Neural cell (in vitro differentiated cells): Measurements from ENCODE around the gene DPP10. TPM values are rescaled to one million over a fixed set of nuclear protein-coding genes. Genes with fewer than 3 reads are reported as not detected.

Source experiments
- H2AFZ ChIP-seq: fragments of 200-600, 300-800 bp; sonication (generic), shearing (Covaris generic); 2 replicates; pipeline ENCODE4 v1.6.0; 2014; ENCODE audit warnings: low read depth, mild to moderate bottlenecking, antibody characterized with exemption, low read length, moderate library complexity
- H3F3A ChIP-seq: fragments of 200-600 bp; shearing (Covaris generic); 2 replicates; pipeline ENCODE4 v1.6.1; 2016; ENCODE audit warnings: mild to moderate bottlenecking, moderate library complexity, mixed read lengths, antibody characterized with exemption, low read length; ENCODE audit not compliant: insufficient read depth, poor library complexity, severe bottlenecking
- H3K27ac ChIP-seq: fragments of 200-600, 300-800 bp; sonication (generic), shearing (Covaris generic); 2 replicates; pipeline ENCODE4 v1.5.1; 2014; ENCODE audit warnings: mild to moderate bottlenecking, low read length, moderate library complexity
- H3K27me3 ChIP-seq: fragments of 300-800, 200-600 bp; sonication (generic), shearing (Covaris generic); 2 replicates; pipeline ENCODE4 v1.6.0; 2014; ENCODE audit warnings: mild to moderate bottlenecking, low read depth, low read length, moderate library complexity; ENCODE audit not compliant: insufficient read depth
- H3K36me3 ChIP-seq: fragments of 300-800, 200-600 bp; sonication (generic), shearing (Covaris generic); 2 replicates; pipeline ENCODE4 v1.5.1; 2014; ENCODE audit warnings: mild to moderate bottlenecking, antibody characterized with exemption, low read length, moderate library complexity; ENCODE audit not compliant: insufficient read depth
- H3K4me2 ChIP-seq: fragments of 300-800, 200-600 bp; sonication (generic), shearing (Covaris generic); 2 replicates; pipeline ENCODE4 v1.6.0; 2014; ENCODE audit warnings: mild to moderate bottlenecking, low read length
- H3K4me3 ChIP-seq: fragments of 300-800, 200-600 bp; sonication (generic), shearing (Covaris generic); 2 replicates; pipeline ENCODE4 v1.5.1; 2014; ENCODE audit warnings: mild to moderate bottlenecking, low read length, moderate library complexity
- H3K79me2 ChIP-seq: fragments of 200-600 bp; shearing (Covaris generic); replicated peaks from 2 replicates; pipeline ENCODE4 v1.6.0; 2014; ENCODE audit warnings: mild to moderate bottlenecking, low read length, moderate library complexity; ENCODE audit not compliant: insufficient read depth
- H3K9ac ChIP-seq: fragments of 300-800, 200-600 bp; sonication (generic), shearing (Covaris generic); 2 replicates; pipeline ENCODE4 v1.6.1; 2016; ENCODE audit warnings: mild to moderate bottlenecking, low read length, mixed read lengths
- H3K9me2 ChIP-seq: fragments of 200-600 bp; shearing (Covaris generic); 2 replicates; pipeline ENCODE4 v1.6.1; 2016; ENCODE audit warnings: mild to moderate bottlenecking, low read length, mixed read lengths; ENCODE audit not compliant: insufficient read depth
- H3K9me3 ChIP-seq: fragments of 200-600, 300-800 bp; sonication (generic), shearing (Covaris generic); 2 replicates; pipeline ENCODE4 v1.6.1; 2016; ENCODE audit warnings: mild to moderate bottlenecking, mixed run types, low read length, moderate library complexity, mixed read lengths
- H4K20me1 ChIP-seq: fragments of 200-600 bp; shearing (Covaris generic); 2 replicates; pipeline ENCODE4 v1.6.1; 2016; ENCODE audit warnings: mild to moderate bottlenecking, mixed run types; ENCODE audit not compliant: insufficient read depth
- EP300 ChIP-seq: fragments of 450-650 bp; conservative IDR thresholded peaks from 2 replicates; pipeline ENCODE4 v1.6.1; 2014; ENCODE audit warnings: antibody characterized with exemption, mild to moderate bottlenecking, moderate library complexity; ENCODE audit not compliant: poor library complexity, severe bottlenecking
- EZH2 ChIP-seq: fragments of 200-600, 300-800 bp; shearing (Covaris generic), sonication (generic); IDR thresholded peaks from 2 replicates; pipeline ENCODE4 v1.6.1; 2014; ENCODE audit warnings: antibody characterized with exemption, low read length, borderline replicate concordance, mild to moderate bottlenecking; ENCODE audit not compliant: insufficient read depth, poor library complexity, severe bottlenecking
- MXI1 ChIP-seq: fragments of 450-650 bp; conservative IDR thresholded peaks from 2 replicates; pipeline ENCODE4 v1.6.1; 2014; ENCODE audit warnings: antibody characterized with exemption, mild to moderate bottlenecking; ENCODE audit not compliant: poor library complexity, severe bottlenecking
- POLR2AphosphoS5 ChIP-seq: IDR thresholded peaks from 2 replicates; pipeline ENCODE4 v1.6.1; 2012
- RAD21 ChIP-seq: fragments of 450-650 bp; conservative IDR thresholded peaks from 2 replicates; pipeline ENCODE4 v1.6.1; 2014; ENCODE audit warnings: antibody characterized with exemption, mild to moderate bottlenecking, moderate library complexity
- SMC3 ChIP-seq: fragments of 450-650 bp; conservative IDR thresholded peaks from 2 replicates; pipeline ENCODE4 v1.6.1; 2014; ENCODE audit warnings: antibody characterized with exemption, mild to moderate bottlenecking, moderate library complexity; ENCODE audit not compliant: poor library complexity
- TAF1 ChIP-seq: IDR thresholded peaks from 2 replicates; pipeline ENCODE4 v1.6.1; 2012; ENCODE audit warnings: low read depth
- polyA plus RNA-seq: library from polyadenylated mRNA; depleted of rRNA; stranded (reverse); fragments of >200 nt; gene quantifications from 2 replicates; pipeline ENCODE4 v1.2.3, GENCODE V29; 2014
- TF ChIP-seq, protein P1 (sequence below): fragments of 450-650 bp; IDR thresholded peaks from 2 replicates; pipeline ENCODE4 v1.5.1; 2014; ENCODE audit warnings: antibody characterized with exemption, mild to moderate bottlenecking, moderate library complexity; ENCODE audit not compliant: poor library complexity, severe bottlenecking
- TF ChIP-seq, protein P2 (sequence below): IDR thresholded peaks from 2 replicates; pipeline ENCODE4 v1.6.1; 2012; ENCODE audit warnings: borderline replicate concordance

The DPP10 gene
- polyA plus RNA-seq, 1 donor from 2014 or later: 13.9 TPM

DNA sequence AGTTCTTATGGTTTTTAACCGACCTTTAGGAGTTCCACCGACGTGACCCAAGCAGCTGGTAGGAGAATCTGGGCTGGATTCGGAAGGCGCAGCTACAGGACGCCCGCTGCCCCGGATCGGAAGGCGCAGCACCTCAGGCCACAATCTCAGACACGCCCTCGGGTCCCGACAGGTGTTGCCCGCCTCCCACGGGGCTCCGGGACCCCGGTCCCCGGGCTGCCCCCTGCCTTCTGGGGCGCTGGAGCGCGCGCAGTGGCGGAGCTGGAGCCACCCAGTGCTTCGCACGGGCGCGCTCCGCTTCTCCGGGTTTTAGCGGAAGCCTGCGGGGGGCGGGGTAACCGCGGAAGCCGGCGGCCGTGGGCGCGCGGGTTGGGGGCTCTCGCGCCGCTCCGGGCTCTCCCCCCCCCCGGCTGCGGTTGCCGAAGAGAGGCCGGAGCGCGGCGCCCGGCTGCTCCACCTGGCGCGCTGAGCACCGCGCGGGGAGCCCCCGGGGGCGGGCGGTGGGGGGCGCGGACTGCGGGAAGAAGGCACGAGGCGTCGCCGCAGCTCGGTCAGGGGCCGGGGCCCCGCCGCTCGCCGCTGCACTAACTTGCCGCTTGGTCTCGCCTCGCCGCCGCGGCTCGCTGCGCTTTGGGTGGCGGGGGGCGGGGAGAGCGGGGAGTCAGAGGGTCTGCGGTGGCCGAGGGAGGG is 718.8 kb downstream of the DPP10 start:
- Histone ChIP-seq H3F3A (no peaks in the 10 kb centered on the region), H3K27ac (no peak overlapping the region), H3K9me3 (no peaks in the 10 kb centered on the region), H3K79me2 (no peaks in the 10 kb centered on the region), H3K9ac (peak overlapping the region; percentile 61), H3K36me3 (no peaks in the 10 kb centered on the region), H3K27me3 (peaks cover 17% of the 10 kb centered on the region), H3K4me3 (peak overlapping the region; percentile 71), H4K20me1 (no peaks in the 10 kb centered on the region), H2AFZ (no peak overlapping the region), H3K4me2 (no peak overlapping the region), H3K9me2 (no peaks in the 10 kb centered on the region)
- TF ChIP-seq EZH2: no peak
- no peak for TF ChIP-seq TAF1
- no peak for TF ChIP-seq POLR2AphosphoS5
- TF ChIP-seq EP300: peak; percentile 32
- TF ChIP-seq, protein P1, sequence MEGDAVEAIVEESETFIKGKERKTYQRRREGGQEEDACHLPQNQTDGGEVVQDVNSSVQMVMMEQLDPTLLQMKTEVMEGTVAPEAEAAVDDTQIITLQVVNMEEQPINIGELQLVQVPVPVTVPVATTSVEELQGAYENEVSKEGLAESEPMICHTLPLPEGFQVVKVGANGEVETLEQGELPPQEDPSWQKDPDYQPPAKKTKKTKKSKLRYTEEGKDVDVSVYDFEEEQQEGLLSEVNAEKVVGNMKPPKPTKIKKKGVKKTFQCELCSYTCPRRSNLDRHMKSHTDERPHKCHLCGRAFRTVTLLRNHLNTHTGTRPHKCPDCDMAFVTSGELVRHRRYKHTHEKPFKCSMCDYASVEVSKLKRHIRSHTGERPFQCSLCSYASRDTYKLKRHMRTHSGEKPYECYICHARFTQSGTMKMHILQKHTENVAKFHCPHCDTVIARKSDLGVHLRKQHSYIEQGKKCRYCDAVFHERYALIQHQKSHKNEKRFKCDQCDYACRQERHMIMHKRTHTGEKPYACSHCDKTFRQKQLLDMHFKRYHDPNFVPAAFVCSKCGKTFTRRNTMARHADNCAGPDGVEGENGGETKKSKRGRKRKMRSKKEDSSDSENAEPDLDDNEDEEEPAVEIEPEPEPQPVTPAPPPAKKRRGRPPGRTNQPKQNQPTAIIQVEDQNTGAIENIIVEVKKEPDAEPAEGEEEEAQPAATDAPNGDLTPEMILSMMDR: peak; percentile 25
- peak; percentile 35 for TF ChIP-seq RAD21
- peak; percentile 52 for TF ChIP-seq SMC3
- TF ChIP-seq, protein P2, sequence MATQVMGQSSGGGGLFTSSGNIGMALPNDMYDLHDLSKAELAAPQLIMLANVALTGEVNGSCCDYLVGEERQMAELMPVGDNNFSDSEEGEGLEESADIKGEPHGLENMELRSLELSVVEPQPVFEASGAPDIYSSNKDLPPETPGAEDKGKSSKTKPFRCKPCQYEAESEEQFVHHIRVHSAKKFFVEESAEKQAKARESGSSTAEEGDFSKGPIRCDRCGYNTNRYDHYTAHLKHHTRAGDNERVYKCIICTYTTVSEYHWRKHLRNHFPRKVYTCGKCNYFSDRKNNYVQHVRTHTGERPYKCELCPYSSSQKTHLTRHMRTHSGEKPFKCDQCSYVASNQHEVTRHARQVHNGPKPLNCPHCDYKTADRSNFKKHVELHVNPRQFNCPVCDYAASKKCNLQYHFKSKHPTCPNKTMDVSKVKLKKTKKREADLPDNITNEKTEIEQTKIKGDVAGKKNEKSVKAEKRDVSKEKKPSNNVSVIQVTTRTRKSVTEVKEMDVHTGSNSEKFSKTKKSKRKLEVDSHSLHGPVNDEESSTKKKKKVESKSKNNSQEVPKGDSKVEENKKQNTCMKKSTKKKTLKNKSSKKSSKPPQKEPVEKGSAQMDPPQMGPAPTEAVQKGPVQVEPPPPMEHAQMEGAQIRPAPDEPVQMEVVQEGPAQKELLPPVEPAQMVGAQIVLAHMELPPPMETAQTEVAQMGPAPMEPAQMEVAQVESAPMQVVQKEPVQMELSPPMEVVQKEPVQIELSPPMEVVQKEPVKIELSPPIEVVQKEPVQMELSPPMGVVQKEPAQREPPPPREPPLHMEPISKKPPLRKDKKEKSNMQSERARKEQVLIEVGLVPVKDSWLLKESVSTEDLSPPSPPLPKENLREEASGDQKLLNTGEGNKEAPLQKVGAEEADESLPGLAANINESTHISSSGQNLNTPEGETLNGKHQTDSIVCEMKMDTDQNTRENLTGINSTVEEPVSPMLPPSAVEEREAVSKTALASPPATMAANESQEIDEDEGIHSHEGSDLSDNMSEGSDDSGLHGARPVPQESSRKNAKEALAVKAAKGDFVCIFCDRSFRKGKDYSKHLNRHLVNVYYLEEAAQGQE: no peak
- no peak for TF ChIP-seq MXI1

DNA sequence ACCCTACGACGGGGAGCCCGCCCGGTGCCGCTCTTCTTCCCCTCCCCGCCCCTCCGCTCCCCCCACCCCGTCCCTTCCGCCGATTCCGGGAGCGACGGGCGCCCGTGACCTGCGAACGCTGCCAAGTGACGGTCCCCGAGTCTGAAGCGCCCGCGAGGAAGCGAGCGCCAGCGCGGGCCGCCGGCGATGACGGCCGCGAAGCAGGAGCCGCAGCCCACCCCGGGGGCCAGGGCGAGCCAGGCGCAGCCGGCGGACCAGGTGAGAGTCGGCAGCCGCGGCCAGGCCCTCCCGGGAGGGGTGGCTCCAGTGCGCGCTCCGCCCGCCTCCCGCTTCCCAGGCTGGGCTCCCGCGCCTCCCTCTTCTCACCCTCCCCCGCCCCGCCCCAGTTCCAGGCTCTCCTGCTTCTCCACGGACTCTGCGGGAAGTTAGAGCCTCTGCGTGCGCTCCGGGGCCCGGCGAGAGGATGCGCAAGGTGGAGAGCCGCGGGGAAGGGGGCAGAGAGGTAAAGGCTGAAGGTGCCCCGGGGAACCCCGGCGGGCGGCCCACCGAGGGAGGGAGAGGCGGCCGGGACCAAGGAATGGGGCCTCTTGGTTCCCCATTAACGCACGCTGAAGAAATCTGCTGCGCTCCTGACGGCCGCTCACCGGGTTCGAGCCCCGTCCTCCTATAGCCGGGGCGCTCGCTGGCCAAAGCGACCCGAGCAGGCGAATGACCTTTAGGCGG is 719.5 kb downstream of the DPP10 start:
- no peak overlapping the region for H3K4me2 ChIP-seq
- no peaks in the 10 kb centered on the region for H3F3A ChIP-seq
- H3K27ac ChIP-seq: no peak overlapping the region
- no peak for TF ChIP-seq EP300
- TF ChIP-seq POLR2AphosphoS5: no peak
- no peak for TF ChIP-seq MXI1
- TF ChIP-seq, protein P2: no peak
- TF ChIP-seq EZH2: no peak
- TF ChIP-seq, protein P1: no peak
- no peak for TF ChIP-seq TAF1
- TF ChIP-seq SMC3: no peak
- no peak for TF ChIP-seq RAD21
- H3K27me3 ChIP-seq: peaks cover 17% of the 10 kb centered on the region
- no peaks in the 10 kb centered on the region for H4K20me1 ChIP-seq
- H3K9me3 ChIP-seq: no peaks in the 10 kb centered on the region
- H3K36me3 ChIP-seq: no peaks in the 10 kb centered on the region
- no peaks in the 10 kb centered on the region for H3K9me2 ChIP-seq
- peak overlapping the region; percentile 71 for H3K4me3 ChIP-seq
- H2AFZ ChIP-seq: no peak overlapping the region
- peak overlapping the region; percentile 61 for H3K9ac ChIP-seq
- H3K79me2 ChIP-seq: no peaks in the 10 kb centered on the region
